Limb (tissue), 2 donors: ENCODE data around the gene RASAL2.
"Not testable (repeated sequence)": the region's sequence is repeated elsewhere in the genome, so short reads cannot be mapped to it uniquely, and the experiment has no call there.

ENCODE experiments used
- DNase-seq, 2 donors: peaks; one replicate each; pipeline ENCODE4 v3.0.0-alpha.2; 2016; ENCODE audit errors: extremely low spot score in 2 of 2

RASAL2 gene

GRCh38 chr1:178118524-178118923 is 24.6 kb downstream of the RASAL2 start:
- DNase-seq = no peak

- no peak for DNase-seq
Observed at GRCh38 chr1:178119628-178120027, 25.7 kb downstream of the RASAL2 start.

GRCh38 chr1:178120088-178120487 is 26.2 kb downstream of the RASAL2 start:
- DNase-seq = no peak

GRCh38 chr1:178120520-178121052 is 26.7 kb downstream of the RASAL2 start:
- DNase-seq = not testable (repeated sequence)

- no peak for DNase-seq
Observed at GRCh38 chr1:178121883-178122282, 28.0 kb downstream of the RASAL2 start.

GRCh38 chr1:178122283-178122682 is 28.4 kb downstream of the RASAL2 start:
- no peak for DNase-seq

- DNase-seq = no peak
Observed at GRCh38 chr1:178124115-178124514, 30.2 kb downstream of the RASAL2 start.

- DNase-seq = no peak
Observed at GRCh38 chr1:178126261-178126660, 32.4 kb downstream of the RASAL2 start.

GRCh38 chr1:178126741-178127185 is 32.9 kb downstream of the RASAL2 start:
- no peak for DNase-seq

- DNase-seq = no peak
Observed at GRCh38 chr1:178127482-178128191, 33.7 kb downstream of the RASAL2 start.

GRCh38 chr1:178133239-178133989 is 39.5 kb downstream of the RASAL2 start:
- no peak for DNase-seq

- no peak for DNase-seq
Observed at GRCh38 chr1:178134061-178134460, 40.2 kb downstream of the RASAL2 start.

GRCh38 chr1:178137238-178137637 is 43.3 kb downstream of the RASAL2 start:
- DNase-seq = no peak

- no peak for DNase-seq
Observed at GRCh38 chr1:178142806-178143205, 48.9 kb downstream of the RASAL2 start.

GRCh38 chr1:178143730-178144690 is 50.1 kb downstream of the RASAL2 start:
- DNase-seq = no peak

- no peak for DNase-seq
Observed at GRCh38 chr1:178145605-178146004, 51.7 kb downstream of the RASAL2 start.

GRCh38 chr1:178146436-178146835 is 52.5 kb downstream of the RASAL2 start:
- DNase-seq = no peak

GRCh38 chr1:178150610-178151009 is 56.7 kb downstream of the RASAL2 start:
- no peak for DNase-seq

- no peak for DNase-seq
Observed at GRCh38 chr1:178151831-178152230, 57.9 kb downstream of the RASAL2 start.

- no peak for DNase-seq
Observed at GRCh38 chr1:178155481-178156255, 61.8 kb downstream of the RASAL2 start.
